Endodermal cell (in vitro differentiated cells): ENCODE measurements around the gene COL8A1. TPM values are rescaled to one million over a fixed set of nuclear protein-coding genes. Genes with fewer than 3 reads are reported as not detected.

Experiments used
- DNase-seq: peaks from one replicate; pipeline ENCODE4 v3.0.0-alpha.2; 2017
- H3K27ac ChIP-seq: 2 replicates; pipeline ENCODE4 v1.5.1; 2013; ENCODE audit warnings: mild to moderate bottlenecking, low read depth, low read length, moderate library complexity
- H3K27me3 ChIP-seq: 2 replicates; pipeline ENCODE4 v1.6.1; 2013; ENCODE audit warnings: mild to moderate bottlenecking, low read length, moderate library complexity; ENCODE audit not compliant: insufficient read depth, control insufficient read depth, poor library complexity, severe bottlenecking
- H3K36me3 ChIP-seq: 2 replicates; pipeline ENCODE4 v1.7.0; 2013; ENCODE audit warnings: mild to moderate bottlenecking, low read length, moderate library complexity; ENCODE audit not compliant: control insufficient read depth, insufficient read depth
- H3K4me1 ChIP-seq: one replicate; pipeline ENCODE4 v1.7.0; 2013; ENCODE audit warnings: low read length; ENCODE audit not compliant: control insufficient read depth, insufficient read depth
- H3K4me3 ChIP-seq: 2 replicates; pipeline ENCODE4 v1.5.1; 2013; ENCODE audit warnings: mild to moderate bottlenecking, low read length, moderate library complexity
- H3K9ac ChIP-seq: 2 replicates; pipeline ENCODE4 v1.6.1; 2013; ENCODE audit warnings: mild to moderate bottlenecking, low read length, moderate library complexity; ENCODE audit not compliant: poor library complexity, severe bottlenecking; ENCODE audit errors: extremely low read depth
- H3K9me3 ChIP-seq: 2 replicates; pipeline ENCODE4 v1.6.1; 2013; ENCODE audit warnings: mild to moderate bottlenecking, low read length, moderate library complexity; ENCODE audit not compliant: control insufficient read depth
- H3K27ac Mint-ChIP-seq: 2 replicates; pipeline ENCODE4 v1.8.0; 2020; ENCODE audit warnings: mixed read lengths
- H3K27me3 Mint-ChIP-seq: 2 replicates; pipeline ENCODE4 v1.8.0; 2021; ENCODE audit warnings: mild to moderate bottlenecking, mixed read lengths; ENCODE audit not compliant: insufficient read depth
- H3K36me3 Mint-ChIP-seq: 2 replicates; pipeline ENCODE4 v1.8.0; 2020; ENCODE audit warnings: low read depth, mixed read lengths
- H3K4me1 Mint-ChIP-seq: 2 replicates; pipeline ENCODE4 v1.8.0; 2020; ENCODE audit warnings: mixed read lengths
- H3K4me3 Mint-ChIP-seq: 2 replicates; pipeline ENCODE4 v1.8.0; 2020; ENCODE audit warnings: mild to moderate bottlenecking, moderate library complexity, mixed read lengths
- H3K9me3 Mint-ChIP-seq: 2 replicates; pipeline ENCODE4 v1.8.0; 2020; ENCODE audit warnings: mild to moderate bottlenecking, mixed read lengths
- WGBS, 2 experiments: methylation state at CpG; one replicate each; pipeline versions ENCODE4 v1.1.5 to v1.1.7; 2013; ENCODE audit warnings: missing lambda C conversion rate in 2 of 2, mixed read lengths in 1 of 2; ENCODE audit not compliant: insufficient coverage in 1 of 2, insufficient read length in 1 of 2; 5-methylcytosine and 5-hydroxymethylcytosine counted together
- total RNA-seq, 2 donors: library from RNA; stranded (reverse); fragmentation: NEBNext Ultra II Directional in 1 of 2; extraction: Animal tissue kit (Norgen Biotek cat#: 25700) in 1 of 2; gene quantifications; 2 replicates in 1 of 2; 3 replicates in 1 of 2; pipeline ENCODE4 v1.2.1, GENCODE V29; 2021
- TF ChIP-seq, protein P1 (sequence below): fragments of 200-600 bp; sonication (generic); conservative IDR thresholded peaks from 2 replicates; pipeline ENCODE4 v1.5.0; 2021; ENCODE audit warnings: antibody characterized with exemption, mild to moderate bottlenecking

COL8A1 gene
- total RNA-seq, 2 donors from 2014 or later, result 3.5 to 3.9 TPM

DNA sequence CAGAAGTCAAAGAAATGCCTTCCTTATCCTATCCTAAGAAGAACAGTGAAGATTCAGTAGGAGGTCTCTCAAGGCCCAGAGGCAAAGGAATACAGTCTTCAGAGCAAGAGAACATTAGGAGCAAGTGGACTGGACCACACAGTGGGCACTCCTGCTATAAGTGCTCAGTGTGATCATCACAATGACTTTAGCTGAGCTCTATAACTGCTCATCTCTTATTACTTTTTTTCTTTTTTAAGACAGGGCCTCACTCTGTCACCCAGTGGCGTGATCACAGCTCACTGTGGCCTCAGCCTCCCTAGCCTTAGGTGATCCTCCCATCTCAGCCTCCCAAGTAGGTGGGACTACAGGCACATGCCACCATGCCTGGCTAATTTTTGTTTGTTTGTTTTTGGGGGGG lies 48.1 kb downstream of the COL8A1 start:
- Mint-ChIP-seq H3K27me3 (no peaks in the 10 kb centered on the region), H3K4me1 (peaks cover 23% of the 10 kb centered on the region), H3K9me3 (no peaks in the 10 kb centered on the region), H3K4me3 (no peak overlapping the region), H3K36me3 (no peaks in the 10 kb centered on the region), H3K27ac (no peak overlapping the region)
- TF ChIP-seq, protein P1, sequence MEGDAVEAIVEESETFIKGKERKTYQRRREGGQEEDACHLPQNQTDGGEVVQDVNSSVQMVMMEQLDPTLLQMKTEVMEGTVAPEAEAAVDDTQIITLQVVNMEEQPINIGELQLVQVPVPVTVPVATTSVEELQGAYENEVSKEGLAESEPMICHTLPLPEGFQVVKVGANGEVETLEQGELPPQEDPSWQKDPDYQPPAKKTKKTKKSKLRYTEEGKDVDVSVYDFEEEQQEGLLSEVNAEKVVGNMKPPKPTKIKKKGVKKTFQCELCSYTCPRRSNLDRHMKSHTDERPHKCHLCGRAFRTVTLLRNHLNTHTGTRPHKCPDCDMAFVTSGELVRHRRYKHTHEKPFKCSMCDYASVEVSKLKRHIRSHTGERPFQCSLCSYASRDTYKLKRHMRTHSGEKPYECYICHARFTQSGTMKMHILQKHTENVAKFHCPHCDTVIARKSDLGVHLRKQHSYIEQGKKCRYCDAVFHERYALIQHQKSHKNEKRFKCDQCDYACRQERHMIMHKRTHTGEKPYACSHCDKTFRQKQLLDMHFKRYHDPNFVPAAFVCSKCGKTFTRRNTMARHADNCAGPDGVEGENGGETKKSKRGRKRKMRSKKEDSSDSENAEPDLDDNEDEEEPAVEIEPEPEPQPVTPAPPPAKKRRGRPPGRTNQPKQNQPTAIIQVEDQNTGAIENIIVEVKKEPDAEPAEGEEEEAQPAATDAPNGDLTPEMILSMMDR, result no peak
- DNase-seq, result no peak
- H3K9ac ChIP-seq, result no peak overlapping the region
- no peaks in the 10 kb centered on the region for H3K36me3 ChIP-seq
- H3K27me3 ChIP-seq, result no peaks in the 10 kb centered on the region
- 91% methylated on average over 1 of the region's 1 CpG; no CpG with 5 or more reads in 1 of the 2 experiments for WGBS, 2 experiments
- peaks cover 2% of the 10 kb centered on the region for H3K4me1 ChIP-seq
- H3K4me3 ChIP-seq, result no peak overlapping the region
- no peaks in the 10 kb centered on the region for H3K9me3 ChIP-seq
- no peak overlapping the region for H3K27ac ChIP-seq

DNA sequence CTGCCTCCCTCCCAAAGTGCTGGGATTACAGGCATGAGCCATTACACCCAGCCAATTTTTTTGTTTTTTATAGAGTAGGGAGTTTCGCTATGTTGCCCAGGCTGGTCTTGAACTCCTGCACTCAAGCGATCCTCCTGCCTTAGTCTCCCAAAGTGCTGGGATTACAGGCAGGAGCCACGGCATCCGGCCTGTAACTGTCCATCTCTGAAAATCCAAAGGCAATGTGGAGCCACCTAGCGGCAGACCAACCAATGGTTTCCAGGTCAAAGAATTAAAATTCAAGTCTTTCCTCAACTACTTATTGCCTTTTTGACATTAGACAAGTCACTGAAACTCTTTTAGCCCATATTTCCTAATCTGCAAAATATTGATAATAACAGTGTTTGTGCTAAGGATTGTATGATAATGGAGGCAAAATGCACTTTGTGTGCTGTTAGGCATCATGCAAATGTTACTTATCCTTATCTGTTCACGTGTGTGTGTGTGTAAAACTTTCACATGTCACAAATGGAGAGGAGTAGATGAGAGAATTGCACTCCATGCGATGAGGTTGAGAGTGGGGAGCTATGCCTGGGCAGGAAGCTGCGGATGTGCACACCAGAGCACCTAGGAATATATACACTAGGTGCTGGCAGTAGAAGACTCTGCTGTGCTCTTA lies 48.7 kb downstream of the COL8A1 start:
- no peaks in the 10 kb centered on the region for H3K27me3 Mint-ChIP-seq
- Histone ChIP-seq H3K36me3 (no peaks in the 10 kb centered on the region), H3K27me3 (no peaks in the 10 kb centered on the region), H3K9me3 (no peaks in the 10 kb centered on the region), H3K4me3 (no peak overlapping the region), H3K4me1 (peaks cover 2% of the 10 kb centered on the region), H3K27ac (no peak overlapping the region), H3K9ac (no peak overlapping the region)
- H3K36me3 Mint-ChIP-seq, result no peaks in the 10 kb centered on the region
- H3K9me3 Mint-ChIP-seq, result no peaks in the 10 kb centered on the region
- H3K4me3 Mint-ChIP-seq, result no peak overlapping the region
- 19 to 65% methylated on average over 4 to 8 of the region's 8 CpGs for whole genome bisulfite sequencing, 2 experiments
- TF ChIP-seq, protein P1, result peak; percentile 89
- peak; percentile 89 for DNase-seq
- H3K27ac Mint-ChIP-seq, result no peak overlapping the region
- H3K4me1 Mint-ChIP-seq, result peaks cover 23% of the 10 kb centered on the region

DNA sequence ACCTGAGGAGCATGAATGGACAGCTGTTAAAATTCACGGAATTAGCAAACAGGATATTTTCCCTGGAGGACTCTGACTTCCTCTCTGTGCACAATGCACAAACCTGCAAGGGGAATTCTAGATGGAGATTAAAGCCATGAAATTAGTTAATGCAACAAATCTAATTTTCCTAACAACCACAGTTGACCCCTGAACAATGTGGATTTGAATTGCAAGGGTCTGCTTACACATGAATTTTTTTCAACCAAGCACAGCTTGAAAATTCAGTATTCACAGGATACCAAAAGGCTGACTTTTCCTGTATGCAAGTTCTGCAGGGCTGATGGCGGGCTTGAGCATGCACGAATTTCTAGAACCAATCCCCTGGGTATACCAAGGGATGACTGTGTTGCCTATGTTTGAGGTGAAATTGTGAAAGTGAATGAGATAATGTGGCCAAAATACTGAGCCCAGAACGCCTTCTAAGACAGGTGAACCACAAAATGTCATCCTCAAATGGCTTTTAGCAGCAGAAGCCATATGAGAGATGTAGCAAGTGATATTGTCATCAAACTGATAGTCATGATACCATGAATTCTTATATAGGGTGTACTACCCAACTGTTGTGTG lies 52.5 kb downstream of the COL8A1 start:
- Mint-ChIP-seq H3K27me3 (no peaks in the 10 kb centered on the region), H3K4me1 (peaks cover 23% of the 10 kb centered on the region), H3K27ac (no peak overlapping the region), H3K4me3 (no peak overlapping the region), H3K9me3 (no peaks in the 10 kb centered on the region), H3K36me3 (no peaks in the 10 kb centered on the region)
- no peaks in the 10 kb centered on the region for H3K9me3 ChIP-seq
- no peak overlapping the region for H3K4me3 ChIP-seq
- peaks cover 2% of the 10 kb centered on the region for H3K4me1 ChIP-seq
- H3K27me3 ChIP-seq, result no peaks in the 10 kb centered on the region
- TF ChIP-seq, protein P1, result no peak
- DNase-seq, result no peak
- H3K36me3 ChIP-seq, result no peaks in the 10 kb centered on the region
- 92 to 97% methylated on average over 4 of the region's 4 CpGs for WGBS, 2 experiments
- no peak overlapping the region for H3K27ac ChIP-seq
- H3K9ac ChIP-seq, result no peak overlapping the region
